ENCODE data around the gene LAIR2. TPM values are rescaled to one million over a fixed set of nuclear protein-coding genes. Genes with fewer than 3 reads are reported as not detected.

Gene LAIR2
- total and polyA plus RNA-seq, 2 donors (not counting 1 experiment from before 2014, with no cell fraction given), result not detected

DNA sequence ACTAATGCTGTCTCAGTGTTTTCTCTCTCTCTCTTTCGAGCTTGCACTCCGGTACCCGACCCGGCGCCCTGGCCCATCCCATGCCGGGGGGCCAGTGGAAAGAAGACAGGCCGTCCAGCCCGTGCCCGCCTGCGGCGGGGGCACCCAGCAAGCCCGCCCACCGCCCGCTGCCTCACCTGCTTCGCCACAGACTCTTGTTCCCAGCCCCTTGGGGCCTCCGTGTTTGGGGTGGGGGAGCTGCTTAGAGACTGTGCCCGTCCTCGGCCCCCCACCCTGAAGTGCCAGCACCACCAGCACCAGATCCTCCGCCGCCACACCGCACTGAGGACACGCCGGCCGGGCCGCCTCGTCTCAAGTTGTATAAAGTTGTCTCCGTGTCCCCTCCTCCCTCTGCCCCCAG is 41.4 kb upstream of the LAIR2 start:
- H3K79me2 ChIP-seq (ENCODE audit: control insufficient read depth, insufficient read depth, low read length), result peaks cover 30% of the 10 kb centered on the region
- peak overlapping the region in 1 of 4 experiments; percentile 17 for H3K4me3 ChIP-seq (replicated peaks in 1 of 4; ENCODE audit: control extremely low read depth in 1 of 4, insufficient read depth in 1 of 4, low read depth in 3 of 4, low read length in 4 of 4)
- H3K4me1 ChIP-seq (ENCODE audit: control insufficient read depth, extremely low read depth, insufficient read depth, low read length), result peaks cover 22% of the 10 kb centered on the region
- peak overlapping the region; percentile 20 for H3K9ac ChIP-seq (ENCODE audit: insufficient read depth, low read length)
- no peaks in the 10 kb centered on the region for H3K27me3 ChIP-seq (ENCODE audit: control insufficient read depth, insufficient read depth, low read length)
- peak overlapping the region; percentile 72 for H3K27ac ChIP-seq (ENCODE audit: insufficient read depth, low read length)
- DNase-seq (ENCODE audit: low read depth in 2 of 2), result no peak
- TF ChIP-seq, protein P1, sequence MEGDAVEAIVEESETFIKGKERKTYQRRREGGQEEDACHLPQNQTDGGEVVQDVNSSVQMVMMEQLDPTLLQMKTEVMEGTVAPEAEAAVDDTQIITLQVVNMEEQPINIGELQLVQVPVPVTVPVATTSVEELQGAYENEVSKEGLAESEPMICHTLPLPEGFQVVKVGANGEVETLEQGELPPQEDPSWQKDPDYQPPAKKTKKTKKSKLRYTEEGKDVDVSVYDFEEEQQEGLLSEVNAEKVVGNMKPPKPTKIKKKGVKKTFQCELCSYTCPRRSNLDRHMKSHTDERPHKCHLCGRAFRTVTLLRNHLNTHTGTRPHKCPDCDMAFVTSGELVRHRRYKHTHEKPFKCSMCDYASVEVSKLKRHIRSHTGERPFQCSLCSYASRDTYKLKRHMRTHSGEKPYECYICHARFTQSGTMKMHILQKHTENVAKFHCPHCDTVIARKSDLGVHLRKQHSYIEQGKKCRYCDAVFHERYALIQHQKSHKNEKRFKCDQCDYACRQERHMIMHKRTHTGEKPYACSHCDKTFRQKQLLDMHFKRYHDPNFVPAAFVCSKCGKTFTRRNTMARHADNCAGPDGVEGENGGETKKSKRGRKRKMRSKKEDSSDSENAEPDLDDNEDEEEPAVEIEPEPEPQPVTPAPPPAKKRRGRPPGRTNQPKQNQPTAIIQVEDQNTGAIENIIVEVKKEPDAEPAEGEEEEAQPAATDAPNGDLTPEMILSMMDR (conservative IDR thresholded peaks at IDR 0.05 in 1 of 2, IDR thresholded peaks at IDR 0.05 in 1 of 2; ENCODE audit: low read depth in 1 of 2, low read length in 2 of 2), result no peak
- no peak for TF ChIP-seq EZH2 (IDR thresholded peaks at IDR 0.05; ENCODE audit: low read length, missing control alignments)
- no peak overlapping the region for H3K4me2 ChIP-seq (ENCODE audit: extremely low read depth, insufficient read depth, low read length)
- H2AFZ ChIP-seq (ENCODE audit: low read length), result no peak overlapping the region
- no peaks in the 10 kb centered on the region for H4K20me1 ChIP-seq (ENCODE audit: control insufficient read depth, extremely low read depth, insufficient read depth, low read length)
- no peaks in the 10 kb centered on the region for H3K9me3 ChIP-seq (ENCODE audit: control insufficient read depth, insufficient read depth, low read depth, low read length)
- H3K36me3 ChIP-seq (ENCODE audit: control insufficient read depth, insufficient read depth, low read length), result peaks cover 41% of the 10 kb centered on the region

DNA sequence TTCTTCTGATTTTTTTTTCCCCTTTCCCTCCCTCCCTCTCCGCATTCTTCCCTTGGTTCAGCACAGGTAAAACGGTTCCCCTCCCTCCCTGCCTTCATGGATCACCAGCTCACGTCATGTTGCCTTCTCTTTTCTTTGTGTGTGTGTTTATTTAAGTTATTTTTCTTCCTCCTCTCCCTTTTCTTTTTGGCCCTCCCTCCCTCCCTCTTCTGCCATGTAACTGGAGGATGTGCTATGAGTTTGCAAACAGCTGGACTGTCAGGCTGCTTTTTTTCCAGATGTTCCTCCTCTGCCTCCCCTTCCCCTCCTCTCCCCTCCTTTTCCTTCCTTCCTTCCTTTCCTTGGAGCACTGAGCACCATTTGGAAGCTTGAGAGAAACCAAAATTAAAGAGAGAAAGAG is 41.0 kb upstream of the LAIR2 start:
- Histone ChIP-seq H4K20me1 (ENCODE audit: control insufficient read depth, extremely low read depth, insufficient read depth, low read length) (no peaks in the 10 kb centered on the region), H3K36me3 (ENCODE audit: control insufficient read depth, insufficient read depth, low read length) (peaks cover 37% of the 10 kb centered on the region), H2AFZ (ENCODE audit: low read length) (no peak overlapping the region), H3K4me3 (replicated peaks in 1 of 4; ENCODE audit: control extremely low read depth in 1 of 4, insufficient read depth in 1 of 4, low read depth in 3 of 4, low read length in 4 of 4) (peak overlapping the region in 1 of 4 experiments; percentile 64), H3K27ac (ENCODE audit: insufficient read depth, low read length) (peak overlapping the region; percentile 96), H3K9me3 (ENCODE audit: control insufficient read depth, insufficient read depth, low read depth, low read length) (no peaks in the 10 kb centered on the region), H3K4me2 (ENCODE audit: extremely low read depth, insufficient read depth, low read length) (no peak overlapping the region), H3K9ac (ENCODE audit: insufficient read depth, low read length) (no peak overlapping the region), H3K4me1 (ENCODE audit: control insufficient read depth, extremely low read depth, insufficient read depth, low read length) (peaks cover 22% of the 10 kb centered on the region), H3K27me3 (ENCODE audit: control insufficient read depth, insufficient read depth, low read length) (no peaks in the 10 kb centered on the region), H3K79me2 (ENCODE audit: control insufficient read depth, insufficient read depth, low read length) (peaks cover 29% of the 10 kb centered on the region)
- peak in 1 of 2 donors; percentile 90 for DNase-seq (ENCODE audit: low read depth in 2 of 2)
- TF ChIP-seq, protein P1 (conservative IDR thresholded peaks at IDR 0.05 in 1 of 2, IDR thresholded peaks at IDR 0.05 in 1 of 2; ENCODE audit: low read depth in 1 of 2, low read length in 2 of 2), result no peak
- no peak for TF ChIP-seq EZH2 (IDR thresholded peaks at IDR 0.05; ENCODE audit: low read length, missing control alignments)

DNA sequence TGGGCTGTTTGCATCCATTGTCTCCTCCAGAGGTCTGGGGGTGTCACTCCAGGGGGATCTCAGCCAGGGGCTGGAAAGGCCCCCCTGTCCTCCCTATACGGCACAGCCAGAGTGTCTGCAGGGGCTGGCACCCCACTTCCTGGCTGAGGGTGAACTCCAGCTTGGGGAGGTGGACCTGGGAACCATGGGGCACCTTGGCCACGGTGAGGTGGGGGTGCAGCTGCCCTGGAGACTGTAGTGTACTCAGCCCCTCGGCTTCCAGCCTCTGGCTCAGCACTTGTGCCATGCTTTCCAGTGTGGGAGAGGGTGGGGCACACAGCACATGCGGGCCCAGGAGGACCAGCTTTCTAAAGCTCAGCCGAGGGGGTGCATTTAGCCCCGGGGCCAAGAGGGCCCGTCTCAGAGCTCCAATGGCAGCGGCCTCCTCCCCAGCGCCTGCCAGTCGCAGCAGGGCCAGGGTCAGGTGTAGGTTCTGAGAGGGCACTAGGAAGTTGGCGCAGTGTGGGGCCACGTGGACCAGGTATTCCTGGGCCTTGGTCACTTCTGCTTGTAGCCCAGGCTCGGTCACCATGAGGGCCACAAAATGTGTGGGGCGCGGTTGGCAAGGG is 40.5 kb upstream of the LAIR2 start:
- DNase-seq (ENCODE audit: low read depth in 2 of 2), result no peak
- Histone ChIP-seq H3K79me2 (ENCODE audit: control insufficient read depth, insufficient read depth, low read length) (peaks cover 28% of the 10 kb centered on the region), H3K9ac (ENCODE audit: insufficient read depth, low read length) (peak overlapping the region; percentile 90)

More for the DNA sequence above, 40.5 kb upstream of the LAIR2 start:
- Histone ChIP-seq H3K36me3 (ENCODE audit: control insufficient read depth, insufficient read depth, low read length) (peaks cover 33% of the 10 kb centered on the region), H3K9me3 (ENCODE audit: control insufficient read depth, insufficient read depth, low read depth, low read length) (no peaks in the 10 kb centered on the region), H3K4me2 (ENCODE audit: extremely low read depth, insufficient read depth, low read length) (peak overlapping the region; percentile 83), H3K27ac (ENCODE audit: insufficient read depth, low read length) (peak overlapping the region; percentile 96), H4K20me1 (ENCODE audit: control insufficient read depth, extremely low read depth, insufficient read depth, low read length) (no peaks in the 10 kb centered on the region), H3K4me1 (ENCODE audit: control insufficient read depth, extremely low read depth, insufficient read depth, low read length) (peaks cover 22% of the 10 kb centered on the region), H3K4me3 (replicated peaks in 1 of 4; ENCODE audit: control extremely low read depth in 1 of 4, insufficient read depth in 1 of 4, low read depth in 3 of 4, low read length in 4 of 4) (peak overlapping the region; percentile 28 to 64 (median 54)), H2AFZ (ENCODE audit: low read length) (no peak overlapping the region), H3K27me3 (ENCODE audit: control insufficient read depth, insufficient read depth, low read length) (no peaks in the 10 kb centered on the region)
- TF ChIP-seq, protein P1 (conservative IDR thresholded peaks at IDR 0.05 in 1 of 2, IDR thresholded peaks at IDR 0.05 in 1 of 2; ENCODE audit: low read depth in 1 of 2, low read length in 2 of 2), result no peak
- TF ChIP-seq EZH2 (IDR thresholded peaks at IDR 0.05; ENCODE audit: low read length, missing control alignments), result no peak
